Measurements from ENCODE around the gene GRK2. TPM values are rescaled to one million over a fixed set of nuclear protein-coding genes. Genes with fewer than 3 reads are reported as not detected.
A peak's percentile ranks its signal among the peaks of the same experiment; 100 is the strongest.

The GRK2 gene
- total RNA-seq, 2 experiments from 2014 or later = 280 to 397 TPM

- H3K9me3 ChIP-seq (ENCODE audit: low read length) = no peaks in the 10 kb centered on the region
- BruUV-seq (replicated peaks) = no TSS peak
- no peaks in the 10 kb centered on the region for H3K9me2 ChIP-seq (ENCODE audit: insufficient read depth, low read length)
- peak overlapping the region; percentile 98 for H3K27ac ChIP-seq (ENCODE audit: low read depth, low read length, poor library complexity, severe bottlenecking)
- H3K4me3 ChIP-seq (ENCODE audit: low read depth, low read length, poor library complexity, severe bottlenecking) = no peak overlapping the region
- H3K4me1 ChIP-seq (ENCODE audit: insufficient read depth, low read length, poor library complexity, severe bottlenecking) = peaks cover 52% of the 10 kb centered on the region
- no peak overlapping the region for H2AFZ ChIP-seq (ENCODE audit: low read length)
- H3K36me3 ChIP-seq (ENCODE audit: insufficient read depth, low read length) = peaks cover 96% of the 10 kb centered on the region
- ChIA-PET CTCF (ENCODE audit: unreplicated experiment) (no interaction called here), POLR2A (interaction anchor here (1.3 kb wide), 1 partner anchor 9 kb away, joined by 3 read pairs; no protein-coding TSS in a partner anchor)
- TF ChIP-seq EZH2phosphoT487 (IDR thresholded peaks at IDR 0.05; ENCODE audit: borderline replicate concordance, low read depth, low read length) = no peak
- TF ChIP-seq CTCF (conservative IDR thresholded peaks at IDR 0.05; ENCODE audit: low read length) = no peak
- H3K4me2 ChIP-seq (ENCODE audit: low read length) = peak overlapping the region; percentile 90
- H3K79me2 ChIP-seq (ENCODE audit: insufficient read depth, low read depth, low read length) = peaks cover 56% of the 10 kb centered on the region
- H4K20me1 ChIP-seq (ENCODE audit: insufficient read depth, low read length) = no peaks in the 10 kb centered on the region
- DNase-seq (ENCODE audit: low spot score) = no peak
- intact Hi-C loops (cut with micrococcal nuclease; ENCODE audit: unreplicated experiment) = no loop called here
Measured at GRCh38 chr11:67278939-67279588, 12.8 kb downstream of the GRK2 start.

GRCh38 chr11:67279589-67280340 lies 13.5 kb downstream of the GRK2 start:
- no peak overlapping the region for H3K4me2 ChIP-seq (ENCODE audit: low read length)
- no peak for DNase-seq (ENCODE audit: low spot score)
- BruUV-seq (replicated peaks) = no TSS peak
- H3K9me3 ChIP-seq (ENCODE audit: low read length) = no peaks in the 10 kb centered on the region
- peaks cover 49% of the 10 kb centered on the region for H3K79me2 ChIP-seq (ENCODE audit: insufficient read depth, low read depth, low read length)
- peaks cover 96% of the 10 kb centered on the region for H3K36me3 ChIP-seq (ENCODE audit: insufficient read depth, low read length)
- peak overlapping the region; percentile 98 for H3K27ac ChIP-seq (ENCODE audit: low read depth, low read length, poor library complexity, severe bottlenecking)
- no peak overlapping the region for H2AFZ ChIP-seq (ENCODE audit: low read length)
- intact Hi-C loops (cut with micrococcal nuclease; ENCODE audit: unreplicated experiment) = no loop called here
- H4K20me1 ChIP-seq (ENCODE audit: insufficient read depth, low read length) = no peaks in the 10 kb centered on the region
- peaks cover 45% of the 10 kb centered on the region for H3K4me1 ChIP-seq (ENCODE audit: insufficient read depth, low read length, poor library complexity, severe bottlenecking)
- H3K4me3 ChIP-seq (ENCODE audit: low read depth, low read length, poor library complexity, severe bottlenecking) = no peak overlapping the region
- CTCF ChIA-PET (ENCODE audit: unreplicated experiment) = no interaction called here
- TF ChIP-seq CTCF (conservative IDR thresholded peaks at IDR 0.05; ENCODE audit: low read length) = no peak
- TF ChIP-seq EZH2phosphoT487 (IDR thresholded peaks at IDR 0.05; ENCODE audit: borderline replicate concordance, low read depth, low read length) = no peak
- no peaks in the 10 kb centered on the region for H3K9me2 ChIP-seq (ENCODE audit: insufficient read depth, low read length)
- POLR2A ChIA-PET = interaction anchor here (1.3 kb wide), 1 partner anchor 9 kb away, joined by 3 read pairs; no protein-coding TSS in a partner anchor
